Stimulated activated CD8-positive, alpha-beta memory T cell treated with anti-CD3 and anti-CD28 coated beads, Interleukin-2, amount 100 ng/mL, for 48 hours (primary cell): ENCODE data around the gene TNK2.
"Not testable (repeated sequence)": the region's sequence is repeated elsewhere in the genome, so short reads cannot be mapped to it uniquely, and the experiment has no call there.

Experiments
- DNase-seq, 2 donors: peaks; one replicate each; pipeline ENCODE4 v3.0.0-alpha.2; 2020; ENCODE audit warnings: low read depth in 2 of 2

TNK2 gene

GRCh38 chr3:195907934-195908693, at the start of gene TNK2:
Gene TNK2, minus strand, starts transcription at chr3:195908551. Its CDS starts 19,963 bp downstream, at chr3:195888588.
- DNase-seq = peak in 1 of 2 donors; percentile 33

- DNase-seq = no peak
These were observed 48.2 kb upstream of the TNK2 start for GRCh38 chr3:195956577-195956976.

GRCh38 chr3:195955416-195955841, 47.1 kb upstream of the TNK2 start:
- DNase-seq = peak; percentile 57 to 67

GRCh38 chr3:195954752-195955119, 46.4 kb upstream of the TNK2 start:
- peak; percentile 38 to 43 for DNase-seq

- peak; percentile 71 to 72 for DNase-seq
These were observed 45.9 kb upstream of the TNK2 start for GRCh38 chr3:195954052-195954751.

- DNase-seq = not testable (repeated sequence)
These were observed 44.2 kb upstream of the TNK2 start for GRCh38 chr3:195952590-195952989.

- DNase-seq = not testable (repeated sequence)
These were observed 43.3 kb upstream of the TNK2 start for GRCh38 chr3:195951443-195952177.

GRCh38 chr3:195950731-195951130, 42.4 kb upstream of the TNK2 start:
- DNase-seq = not testable (repeated sequence)

GRCh38 chr3:195950164-195950563, 41.8 kb upstream of the TNK2 start:
- not testable (repeated sequence) for DNase-seq

GRCh38 chr3:195946910-195947699, 38.8 kb upstream of the TNK2 start:
- DNase-seq = not testable (repeated sequence)

- DNase-seq = not testable (repeated sequence)
These were observed 33.0 kb upstream of the TNK2 start for GRCh38 chr3:195941265-195941815.

GRCh38 chr3:195940806-195941205, 32.5 kb upstream of the TNK2 start:
- DNase-seq = not testable (repeated sequence)

- DNase-seq = not testable (repeated sequence)
These were observed 31.4 kb upstream of the TNK2 start for GRCh38 chr3:195939526-195940470.

- DNase-seq = not testable (repeated sequence)
These were observed 24.7 kb upstream of the TNK2 start for GRCh38 chr3:195933044-195933430.

GRCh38 chr3:195932418-195933043, 24.2 kb upstream of the TNK2 start:
- DNase-seq = no peak

GRCh38 chr3:195931582-195932273, 23.4 kb upstream of the TNK2 start:
- DNase-seq = no peak

GRCh38 chr3:195929452-195929851, 21.1 kb upstream of the TNK2 start:
- no peak for DNase-seq

- DNase-seq = no peak
These were observed 13.0 kb upstream of the TNK2 start for GRCh38 chr3:195921334-195921791.

- no peak for DNase-seq
These were observed 9.8 kb upstream of the TNK2 start for GRCh38 chr3:195918176-195918575.
